DND-41 (cell line): Measurements from ENCODE around the gene PTPRO.
A peak's percentile ranks its signal among the peaks of the same experiment; 100 is the strongest.

ENCODE experiments used
- ATAC-seq: fragments of 200-7000 bp; cut with Tn5 transposase; 3 replicates; pipeline ENCODE4 v1.9.1; 2021; ENCODE audit warnings: low read depth; ENCODE audit not compliant: insufficient read depth
- DNase-seq: peaks from one replicate; pipeline ENCODE4 v3.0.0-alpha.2; 2020
- H2AFZ ChIP-seq: 2 replicates; pipeline ENCODE4 v1.6.0; 2012; ENCODE audit warnings: low read depth, low read length
- H3K27ac ChIP-seq: 2 replicates; pipeline ENCODE4 v1.5.1; 2012; ENCODE audit warnings: low read length, inconsistent platforms
- H3K27me3 ChIP-seq: fragments of 200-600 bp; sonication (generic); 2 replicates; pipeline ENCODE4 v1.6.0; 2012; ENCODE audit warnings: low read length, mild to moderate bottlenecking, inconsistent platforms; ENCODE audit not compliant: insufficient read depth, poor library complexity
- H3K36me3 ChIP-seq: 2 replicates; pipeline ENCODE4 v1.5.1; 2012; ENCODE audit warnings: low read length, inconsistent platforms; ENCODE audit not compliant: insufficient read depth
- H3K4me1 ChIP-seq: 2 replicates; pipeline ENCODE4 v1.5.1; 2012; ENCODE audit warnings: mild to moderate bottlenecking, low read length; ENCODE audit not compliant: insufficient read depth
- H3K4me2 ChIP-seq: 2 replicates; pipeline ENCODE4 v1.6.0; 2012; ENCODE audit warnings: mild to moderate bottlenecking, moderate library complexity, low read length, inconsistent platforms; ENCODE audit not compliant: insufficient read depth
- H3K4me3 ChIP-seq, 2 experiments: fragments of 200-600 bp in 1 of 2; shearing (Covaris generic) in 1 of 2; 2 replicates each; pipeline ENCODE4 v1.5.1; 2012 to 2016; ENCODE audit warnings: inconsistent platforms in 2 of 2, low read length in 2 of 2, mild to moderate bottlenecking in 2 of 2, low read depth in 1 of 2, moderate library complexity in 1 of 2
- H3K79me2 ChIP-seq: 2 replicates; pipeline ENCODE4 v1.6.0; 2012; ENCODE audit warnings: low read length, inconsistent platforms; ENCODE audit not compliant: insufficient read depth
- H3K9ac ChIP-seq: 2 replicates; pipeline ENCODE4 v1.6.0; 2012; ENCODE audit warnings: low read depth, mild to moderate bottlenecking, inconsistent platforms, low read length, moderate library complexity
- H3K9me3 ChIP-seq: 2 replicates; pipeline ENCODE4 v1.5.1; 2012; ENCODE audit warnings: low read length, moderate library complexity, mild to moderate bottlenecking, inconsistent platforms; ENCODE audit not compliant: insufficient read depth, severe bottlenecking
- H4K20me1 ChIP-seq: 2 replicates; pipeline ENCODE4 v1.6.0; 2012; ENCODE audit warnings: low read length; ENCODE audit not compliant: insufficient read depth
- CTCF ChIP-seq: IDR thresholded peaks from 2 replicates; pipeline ENCODE4 v1.5.1; 2012; ENCODE audit warnings: borderline replicate concordance, low read length, moderate library complexity, mild to moderate bottlenecking; ENCODE audit not compliant: poor library complexity, severe bottlenecking; ENCODE audit errors: extremely low read depth
- EZH2 ChIP-seq: IDR thresholded peaks from 3 replicates; pipeline ENCODE4 v1.6.1; 2012; ENCODE audit warnings: borderline replicate concordance, low read depth, mild to moderate bottlenecking, moderate library complexity, low read length, inconsistent platforms; ENCODE audit not compliant: severe bottlenecking

The PTPRO gene

GRCh38 chr12:15530361-15530760 is 208.1 kb downstream of the PTPRO start:
- no peak overlapping the region for H3K4me2 ChIP-seq
- H4K20me1 ChIP-seq = no peaks in the 10 kb centered on the region
- peaks cover 3% of the 10 kb centered on the region for H3K9me3 ChIP-seq
- H2AFZ ChIP-seq = no peak overlapping the region
- H3K27me3 ChIP-seq = no peaks in the 10 kb centered on the region
- no peak for TF ChIP-seq EZH2
- TF ChIP-seq CTCF = no peak
- no peaks in the 10 kb centered on the region for H3K79me2 ChIP-seq
- no peak overlapping the region for H3K9ac ChIP-seq
- DNase-seq (no peak), ATAC-seq (no peak)
- H3K36me3 ChIP-seq = no peaks in the 10 kb centered on the region
- H3K4me1 ChIP-seq = peaks cover 31% of the 10 kb centered on the region
- H3K4me3 ChIP-seq = no peak overlapping the region
- H3K27ac ChIP-seq = no peak overlapping the region

- H3K79me2 ChIP-seq = no peaks in the 10 kb centered on the region
- H3K36me3 ChIP-seq = no peaks in the 10 kb centered on the region
- H3K4me1 ChIP-seq = peaks cover 44% of the 10 kb centered on the region
- H4K20me1 ChIP-seq = no peaks in the 10 kb centered on the region
- H3K9ac ChIP-seq = no peak overlapping the region
- ATAC-seq (peak; percentile 72), DNase-seq (peak; percentile 76)
- peak overlapping the region; percentile 62 for H3K27ac ChIP-seq
- TF ChIP-seq EZH2 = no peak
- TF ChIP-seq CTCF = peak; percentile 86
- peaks cover 3% of the 10 kb centered on the region for H3K9me3 ChIP-seq
- no peaks in the 10 kb centered on the region for H3K27me3 ChIP-seq
- peak overlapping the region; percentile 59 for H2AFZ ChIP-seq
- H3K4me2 ChIP-seq = peak overlapping the region; percentile 18; the same call in 1 of the 2 replicates
- H3K4me3 ChIP-seq = no peak overlapping the region
Observed at GRCh38 chr12:15532364-15532977, 210.2 kb downstream of the PTPRO start.

- Histone ChIP-seq H3K9me3 (no peaks in the 10 kb centered on the region), H4K20me1 (no peaks in the 10 kb centered on the region), H3K27ac (peak overlapping the region; percentile 94), H3K36me3 (no peaks in the 10 kb centered on the region), H3K4me1 (peaks cover 44% of the 10 kb centered on the region), H2AFZ (peak overlapping the region; percentile 92), H3K79me2 (no peaks in the 10 kb centered on the region), H3K4me2 (peak overlapping the region; percentile 58), H3K4me3 (peak overlapping the region in 1 of 2 experiments; percentile 42; a peak in 2 of 4 replicates), H3K27me3 (no peaks in the 10 kb centered on the region), H3K9ac (peak overlapping the region; percentile 46)
- no peak for TF ChIP-seq CTCF
- no peak for TF ChIP-seq EZH2
- ATAC-seq (peak; percentile 94), DNase-seq (peak; percentile 66)
Observed at GRCh38 chr12:15534322-15534721, 212.0 kb downstream of the PTPRO start.
